Astrocyte (in vitro differentiated cells and primary cell): ENCODE measurements around the gene FAM53B. TPM values are rescaled to one million over a fixed set of nuclear protein-coding genes. Genes with fewer than 3 reads are reported as not detected.
A peak's percentile ranks its signal among the peaks of the same experiment; 100 is the strongest.

Experiments used
- DNase-seq: peaks from one replicate; pipeline ENCODE4 v3.0.0-alpha.2; 2010; ENCODE audit warnings: low read depth
- FAIRE-seq: peaks from 2 replicates; lab custom pipeline; 2011; peaks lifted over from hg19 to GRCh38; lab: Jason Lieb, UNC
- H2AFZ ChIP-seq: 2 replicates; pipeline ENCODE4 v1.6.0; 2012; ENCODE audit warnings: low read depth, low read length, inconsistent platforms
- H3K27ac ChIP-seq: 2 replicates; pipeline ENCODE4 v1.5.1; 2011; ENCODE audit warnings: low read depth, low read length, inconsistent platforms
- H3K27me3 ChIP-seq: 2 replicates; pipeline ENCODE4 v1.6.0; 2011; ENCODE audit warnings: low read length, inconsistent platforms; ENCODE audit not compliant: insufficient read depth
- H3K36me3 ChIP-seq: 2 replicates; pipeline ENCODE4 v1.5.1; 2011; ENCODE audit warnings: low read length, inconsistent platforms; ENCODE audit not compliant: insufficient read depth
- H3K4me1 ChIP-seq: 2 replicates; pipeline ENCODE4 v1.5.1; 2011; ENCODE audit warnings: low read length, inconsistent platforms; ENCODE audit not compliant: insufficient read depth
- H3K4me2 ChIP-seq: 2 replicates; pipeline ENCODE4 v1.6.0; 2012; ENCODE audit warnings: low read length, inconsistent platforms
- H3K4me3 ChIP-seq: 2 replicates; pipeline ENCODE4 v1.5.1; 2011; ENCODE audit warnings: low read depth, mild to moderate bottlenecking, low read length, inconsistent platforms; ENCODE audit not compliant: insufficient read depth
- H3K79me2 ChIP-seq: 2 replicates; pipeline ENCODE4 v1.6.0; 2012; ENCODE audit warnings: mild to moderate bottlenecking, low read length, inconsistent platforms; ENCODE audit not compliant: insufficient read depth
- H3K9ac ChIP-seq: 2 replicates; pipeline ENCODE4 v1.6.0; 2012; ENCODE audit warnings: mild to moderate bottlenecking, low read length, inconsistent platforms
- H3K9me3 ChIP-seq: 2 replicates; pipeline ENCODE4 v1.5.1; 2012; ENCODE audit warnings: low read depth, mild to moderate bottlenecking, low read length, inconsistent platforms; ENCODE audit not compliant: insufficient read depth
- H4K20me1 ChIP-seq: 2 replicates; pipeline ENCODE4 v1.6.0; 2012; ENCODE audit warnings: low read length, inconsistent platforms; ENCODE audit not compliant: insufficient read depth
- H3K27ac Mint-ChIP-seq: one replicate; pipeline ENCODE4 v1.8.0; 2021; ENCODE audit warnings: mild to moderate bottlenecking, mixed read lengths; ENCODE audit not compliant: unreplicated experiment
- H3K27me3 Mint-ChIP-seq: one replicate; pipeline ENCODE4 v1.8.0; 2021; ENCODE audit warnings: low read depth, mixed read lengths; ENCODE audit not compliant: unreplicated experiment
- H3K36me3 Mint-ChIP-seq: one replicate; pipeline ENCODE4 v1.8.0; 2021; ENCODE audit warnings: low read depth, mixed read lengths; ENCODE audit not compliant: unreplicated experiment
- H3K4me1 Mint-ChIP-seq: one replicate; pipeline ENCODE4 v1.8.0; 2021; ENCODE audit warnings: low read depth, mixed read lengths; ENCODE audit not compliant: unreplicated experiment
- H3K4me3 Mint-ChIP-seq: one replicate; pipeline ENCODE4 v1.8.0; 2021; ENCODE audit warnings: mild to moderate bottlenecking, moderate library complexity, mixed read lengths; ENCODE audit not compliant: unreplicated experiment
- H3K9me3 Mint-ChIP-seq: one replicate; pipeline ENCODE4 v1.8.0; 2021; ENCODE audit warnings: mild to moderate bottlenecking, mixed read lengths; ENCODE audit not compliant: unreplicated experiment
- EZH2 ChIP-seq: IDR thresholded peaks from 2 replicates; pipeline ENCODE4 v1.6.1; 2012; ENCODE audit warnings: mild to moderate bottlenecking, low read length, inconsistent platforms; ENCODE audit not compliant: insufficient read depth
- total RNA-seq: library from RNA; stranded (reverse); gene quantifications from 2 replicates; pipeline ENCODE4 v1.2.1, GENCODE V29; 2021
- TF ChIP-seq, protein P1 (sequence below): IDR thresholded peaks from 2 replicates; pipeline ENCODE4 v1.5.1; 2011; ENCODE audit warnings: low read depth, mild to moderate bottlenecking, inconsistent platforms, low read length, moderate library complexity; ENCODE audit not compliant: insufficient read depth

Gene FAM53B
- total RNA-seq, 1 donor from 2014 or later: 12.9 TPM

DNA sequence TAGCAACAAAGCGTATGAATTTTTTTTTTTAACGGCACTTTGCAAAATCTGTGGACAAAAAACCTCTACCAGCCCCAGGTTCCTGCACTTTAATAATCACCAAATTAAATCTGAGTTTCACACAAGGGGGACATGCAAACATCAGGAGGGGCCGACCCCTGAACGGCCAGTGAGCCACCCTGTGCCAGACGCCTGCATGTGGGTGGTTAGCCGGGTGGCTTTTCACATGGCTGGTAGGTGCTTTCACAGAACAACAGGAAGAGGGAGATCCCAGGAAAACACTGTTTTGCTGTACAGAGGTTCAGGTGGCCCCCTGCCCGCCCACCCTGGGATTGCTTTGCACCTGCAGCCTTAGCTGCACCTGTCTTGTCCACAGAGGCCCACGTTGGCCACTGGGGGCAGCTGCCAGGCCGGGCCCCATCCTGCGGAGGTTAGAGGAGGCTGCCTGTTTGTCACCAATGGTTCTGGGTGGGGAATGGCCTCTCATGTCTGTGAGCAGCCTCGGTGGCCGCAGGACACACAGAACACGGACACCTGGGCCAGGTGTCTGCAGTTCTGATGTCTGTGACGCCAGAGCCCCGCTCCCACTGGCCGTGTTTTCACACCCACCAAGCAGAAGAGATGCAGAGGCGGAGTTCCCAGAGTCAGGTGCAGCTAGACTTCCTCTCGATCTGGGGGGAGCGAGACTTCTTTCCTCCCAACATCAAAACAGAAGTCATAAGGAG is 107.7 kb downstream of the FAM53B start:
- Mint-ChIP-seq H3K27me3 (no peaks in the 10 kb centered on the region), H3K27ac (no peak overlapping the region)

GRCh38 chr10:124632566-124632965 is 111.6 kb downstream of the FAM53B start:
- Histone ChIP-seq H3K9ac (no peak overlapping the region), H4K20me1 (peaks cover 50% of the 10 kb centered on the region), H3K4me2 (no peak overlapping the region), H3K79me2 (no peaks in the 10 kb centered on the region), H3K27ac (no peak overlapping the region), H2AFZ (no peak overlapping the region), H3K4me1 (no peaks in the 10 kb centered on the region), H3K9me3 (no peaks in the 10 kb centered on the region), H3K36me3 (no peaks in the 10 kb centered on the region), H3K4me3 (no peak overlapping the region), H3K27me3 (no peaks in the 10 kb centered on the region)
- no peak overlapping the region for H3K27ac Mint-ChIP-seq
- H3K4me3 Mint-ChIP-seq: no peak overlapping the region
- H3K27me3 Mint-ChIP-seq: peaks cover 2% of the 10 kb centered on the region
- H3K4me1 Mint-ChIP-seq: no peaks in the 10 kb centered on the region
- DNase-seq (no peak), FAIRE-seq (no peak)
- TF ChIP-seq, protein P1, sequence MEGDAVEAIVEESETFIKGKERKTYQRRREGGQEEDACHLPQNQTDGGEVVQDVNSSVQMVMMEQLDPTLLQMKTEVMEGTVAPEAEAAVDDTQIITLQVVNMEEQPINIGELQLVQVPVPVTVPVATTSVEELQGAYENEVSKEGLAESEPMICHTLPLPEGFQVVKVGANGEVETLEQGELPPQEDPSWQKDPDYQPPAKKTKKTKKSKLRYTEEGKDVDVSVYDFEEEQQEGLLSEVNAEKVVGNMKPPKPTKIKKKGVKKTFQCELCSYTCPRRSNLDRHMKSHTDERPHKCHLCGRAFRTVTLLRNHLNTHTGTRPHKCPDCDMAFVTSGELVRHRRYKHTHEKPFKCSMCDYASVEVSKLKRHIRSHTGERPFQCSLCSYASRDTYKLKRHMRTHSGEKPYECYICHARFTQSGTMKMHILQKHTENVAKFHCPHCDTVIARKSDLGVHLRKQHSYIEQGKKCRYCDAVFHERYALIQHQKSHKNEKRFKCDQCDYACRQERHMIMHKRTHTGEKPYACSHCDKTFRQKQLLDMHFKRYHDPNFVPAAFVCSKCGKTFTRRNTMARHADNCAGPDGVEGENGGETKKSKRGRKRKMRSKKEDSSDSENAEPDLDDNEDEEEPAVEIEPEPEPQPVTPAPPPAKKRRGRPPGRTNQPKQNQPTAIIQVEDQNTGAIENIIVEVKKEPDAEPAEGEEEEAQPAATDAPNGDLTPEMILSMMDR: no peak
- TF ChIP-seq EZH2: no peak
- no peaks in the 10 kb centered on the region for H3K9me3 Mint-ChIP-seq
- peaks cover 13% of the 10 kb centered on the region for H3K36me3 Mint-ChIP-seq

More for the DNA sequence above, 107.7 kb downstream of the FAM53B start:
- Mint-ChIP-seq H3K4me1 (peaks cover 10% of the 10 kb centered on the region), H3K36me3 (peaks cover 15% of the 10 kb centered on the region), H3K9me3 (no peaks in the 10 kb centered on the region), H3K4me3 (no peak overlapping the region)
- Histone ChIP-seq H3K4me2 (no peak overlapping the region), H2AFZ (no peak overlapping the region), H4K20me1 (peaks cover 48% of the 10 kb centered on the region), H3K36me3 (no peaks in the 10 kb centered on the region), H3K79me2 (no peaks in the 10 kb centered on the region), H3K27me3 (no peaks in the 10 kb centered on the region), H3K9me3 (no peaks in the 10 kb centered on the region), H3K4me3 (no peak overlapping the region), H3K4me1 (peaks cover 6% of the 10 kb centered on the region), H3K9ac (no peak overlapping the region), H3K27ac (no peak overlapping the region)
- FAIRE-seq: no peak
- DNase-seq: no peak
- TF ChIP-seq, protein P1: no peak
- TF ChIP-seq EZH2: no peak

DNA sequence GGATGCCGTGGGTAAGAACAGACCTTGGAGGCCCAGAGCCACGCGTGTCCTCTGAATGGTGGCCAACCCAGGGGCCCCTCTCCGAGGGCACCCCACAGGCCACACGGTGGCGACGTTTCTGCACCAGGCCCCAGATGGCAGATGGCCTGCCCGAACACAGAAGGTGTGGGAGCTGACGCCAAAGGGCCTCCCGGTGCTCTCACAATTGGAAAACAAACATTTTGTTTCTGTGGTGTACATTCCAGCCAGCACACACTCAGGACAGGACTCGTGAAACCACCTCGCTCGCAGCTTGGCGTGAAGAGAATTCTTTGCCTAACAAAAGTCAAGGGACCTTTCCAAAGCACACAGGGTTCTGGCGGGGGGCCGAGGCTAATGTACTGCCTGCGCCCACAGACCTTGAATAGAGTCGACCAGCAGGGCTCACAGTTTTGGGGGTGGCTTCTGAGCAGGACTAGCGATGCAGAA is 112.1 kb downstream of the FAM53B start:
- TF ChIP-seq EZH2: no peak
- TF ChIP-seq, protein P1: no peak
- DNase-seq: peak; percentile 53
- no peak for FAIRE-seq
- no peak overlapping the region for H3K9ac ChIP-seq
- no peak overlapping the region for H3K27ac Mint-ChIP-seq
- H3K9me3 Mint-ChIP-seq: no peaks in the 10 kb centered on the region
- no peaks in the 10 kb centered on the region for H3K36me3 ChIP-seq
- no peak overlapping the region for H3K4me3 Mint-ChIP-seq
- H3K27ac ChIP-seq: no peak overlapping the region
- H3K27me3 ChIP-seq: no peaks in the 10 kb centered on the region
- no peak overlapping the region for H2AFZ ChIP-seq
- no peaks in the 10 kb centered on the region for H3K9me3 ChIP-seq
- H3K4me2 ChIP-seq: no peak overlapping the region
- H4K20me1 ChIP-seq: peaks cover 51% of the 10 kb centered on the region
- H3K4me1 Mint-ChIP-seq: no peaks in the 10 kb centered on the region
- peaks cover 13% of the 10 kb centered on the region for H3K36me3 Mint-ChIP-seq
- peaks cover 2% of the 10 kb centered on the region for H3K27me3 Mint-ChIP-seq
- no peak overlapping the region for H3K4me3 ChIP-seq
- no peaks in the 10 kb centered on the region for H3K79me2 ChIP-seq
- no peaks in the 10 kb centered on the region for H3K4me1 ChIP-seq
